Stimulated activated CD8-positive, alpha-beta memory T cell treated with anti-CD3 and anti-CD28 coated beads, Interleukin-12 subunit alpha, Interleukin-12 subunit beta, amount 100 ng/mL, for 1 hour (primary cell): Measurements from ENCODE around the gene NUTM2A.
"Not testable (repeated sequence)": the region's sequence is repeated elsewhere in the genome, so short reads cannot be mapped to it uniquely, and the experiment has no call there.

Source experiments
- DNase-seq: peaks from one replicate; pipeline ENCODE4 v3.0.0-alpha.2; 2020; ENCODE audit warnings: low read depth

NUTM2A gene

DNA sequence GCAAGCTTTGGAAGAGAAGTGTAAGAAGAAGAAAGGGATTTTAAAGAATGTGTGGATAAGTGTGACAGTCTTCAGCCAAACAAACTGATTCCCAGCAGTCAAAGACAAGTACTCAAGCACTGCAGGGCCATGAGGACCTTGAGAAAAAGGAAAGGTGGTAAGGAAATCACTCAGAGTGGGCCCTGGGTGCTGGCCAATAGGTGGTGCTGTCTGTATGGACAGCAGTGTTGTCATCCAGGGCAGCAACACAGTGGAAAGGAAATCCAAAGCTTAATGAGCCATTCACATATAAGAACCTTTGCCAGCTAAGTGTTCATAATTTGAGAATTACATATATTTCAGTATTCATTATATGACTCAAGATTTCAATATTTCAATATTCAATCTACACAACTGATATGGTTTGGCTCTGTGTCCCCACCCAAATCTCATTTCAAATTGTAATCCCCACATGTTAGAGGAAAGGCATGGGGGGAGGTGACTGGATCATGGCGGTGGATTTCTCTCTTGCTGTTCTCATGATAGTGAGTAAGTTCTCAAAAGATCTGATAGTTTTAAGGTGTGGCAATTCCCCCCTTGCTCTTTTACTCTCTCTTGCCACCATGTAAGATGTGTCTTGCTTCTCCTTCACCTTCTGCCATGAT lies 55.6 kb downstream of the NUTM2A start:
- not testable (repeated sequence) for DNase-seq
